MCF 10A (cell line): ENCODE measurements around the gene RBM27. TPM values are rescaled to one million over a fixed set of nuclear protein-coding genes. Genes with fewer than 3 reads are reported as not detected.

Experiments
- Bru-seq: library from RNA; stranded (reverse); fragments of 400-500 nt; gene quantifications from one replicate; lab custom pipeline; 2021; lab: Mats Ljungman, UMichigan
- BruChase-seq, 2 experiments: library from RNA; stranded (reverse); fragments of 400-500 nt; gene quantifications; one replicate each; lab custom pipeline; 2021; lab: Mats Ljungman, UMichigan
- BruUV-seq: library from RNA; stranded (reverse); fragments of 400-500 nt; replicated peaks from 2 replicates; lab custom pipeline; 2021; lab: Mats Ljungman, UMichigan
- CTCF ChIA-PET: fragments of 300-600 bp; sonication (Branson Sonifier 250); formaldehyde crosslinking; extraction: SDS; loops from one replicate; lab custom pipeline; 2021; ENCODE audit warnings: antibody characterized with exemption, inconsistent platforms; lab: Yijun Ruan, JAX
- POLR2A ChIA-PET: fragments of 300-600, 350-650 bp; sonication (Branson Sonifier 250); formaldehyde crosslinking; extraction: SDS; loops from one replicate; lab custom pipeline; 2020; ENCODE audit warnings: antibody characterized with exemption, inconsistent platforms; lab: Yijun Ruan, JAX
- DNase-seq: peaks from one replicate; pipeline ENCODE4 v3.0.0-alpha.2; 2018; ENCODE audit not compliant: unreplicated experiment
- H3K27ac Mint-ChIP-seq: one replicate; pipeline ENCODE4 v1.8.0; 2022; ENCODE audit warnings: mild to moderate bottlenecking, low read depth, mixed read lengths; ENCODE audit not compliant: unreplicated experiment
- H3K27me3 Mint-ChIP-seq: one replicate; pipeline ENCODE4 v1.8.0; 2022; ENCODE audit warnings: mixed read lengths; ENCODE audit not compliant: insufficient read depth, unreplicated experiment
- H3K36me3 Mint-ChIP-seq: one replicate; pipeline ENCODE4 v1.8.0; 2022; ENCODE audit warnings: mild to moderate bottlenecking, moderate library complexity, mixed read lengths; ENCODE audit not compliant: insufficient read depth, unreplicated experiment
- H3K4me1 Mint-ChIP-seq: one replicate; pipeline ENCODE4 v1.8.0; 2022; ENCODE audit warnings: mixed read lengths; ENCODE audit not compliant: insufficient read depth, unreplicated experiment
- H3K4me3 Mint-ChIP-seq: one replicate; pipeline ENCODE4 v1.8.0; 2022; ENCODE audit warnings: mild to moderate bottlenecking, moderate library complexity, mixed read lengths; ENCODE audit not compliant: unreplicated experiment
- H3K9me3 Mint-ChIP-seq: one replicate; pipeline ENCODE4 v1.8.0; 2022; ENCODE audit warnings: mixed read lengths; ENCODE audit not compliant: unreplicated experiment
- CTCF ChIP-seq: fragments of 200-600 bp; IDR thresholded peaks from one replicate; pipeline ENCODE4 v1.8.0; 2022; ENCODE audit warnings: antibody characterized with exemption, mild to moderate bottlenecking; ENCODE audit not compliant: unreplicated experiment
- intact Hi-C: fragments of 100-400 bp; cut with micrococcal nuclease; formaldehyde crosslinking; loops from 2 replicates; pipeline ENCODE4 v1.14.1; 2022
- long read RNA-seq: library from polyadenylated mRNA; stranded (forward); transcript quantifications from one replicate; pipeline ENCODE4 v2.0.0, GENCODE V29; 2022
- total RNA-seq: library from RNA; stranded (reverse); gene quantifications from 2 replicates; pipeline ENCODE4 v1.2.3, GENCODE V29; 2022

RBM27 gene, protein sequence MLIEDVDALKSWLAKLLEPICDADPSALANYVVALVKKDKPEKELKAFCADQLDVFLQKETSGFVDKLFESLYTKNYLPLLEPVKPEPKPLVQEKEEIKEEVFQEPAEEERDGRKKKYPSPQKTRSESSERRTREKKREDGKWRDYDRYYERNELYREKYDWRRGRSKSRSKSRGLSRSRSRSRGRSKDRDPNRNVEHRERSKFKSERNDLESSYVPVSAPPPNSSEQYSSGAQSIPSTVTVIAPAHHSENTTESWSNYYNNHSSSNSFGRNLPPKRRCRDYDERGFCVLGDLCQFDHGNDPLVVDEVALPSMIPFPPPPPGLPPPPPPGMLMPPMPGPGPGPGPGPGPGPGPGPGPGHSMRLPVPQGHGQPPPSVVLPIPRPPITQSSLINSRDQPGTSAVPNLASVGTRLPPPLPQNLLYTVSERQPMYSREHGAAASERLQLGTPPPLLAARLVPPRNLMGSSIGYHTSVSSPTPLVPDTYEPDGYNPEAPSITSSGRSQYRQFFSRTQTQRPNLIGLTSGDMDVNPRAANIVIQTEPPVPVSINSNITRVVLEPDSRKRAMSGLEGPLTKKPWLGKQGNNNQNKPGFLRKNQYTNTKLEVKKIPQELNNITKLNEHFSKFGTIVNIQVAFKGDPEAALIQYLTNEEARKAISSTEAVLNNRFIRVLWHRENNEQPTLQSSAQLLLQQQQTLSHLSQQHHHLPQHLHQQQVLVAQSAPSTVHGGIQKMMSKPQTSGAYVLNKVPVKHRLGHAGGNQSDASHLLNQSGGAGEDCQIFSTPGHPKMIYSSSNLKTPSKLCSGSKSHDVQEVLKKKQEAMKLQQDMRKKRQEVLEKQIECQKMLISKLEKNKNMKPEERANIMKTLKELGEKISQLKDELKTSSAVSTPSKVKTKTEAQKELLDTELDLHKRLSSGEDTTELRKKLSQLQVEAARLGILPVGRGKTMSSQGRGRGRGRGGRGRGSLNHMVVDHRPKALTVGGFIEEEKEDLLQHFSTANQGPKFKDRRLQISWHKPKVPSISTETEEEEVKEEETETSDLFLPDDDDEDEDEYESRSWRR
- total RNA-seq (25.6 and 27.9 TPM in 2 replicates), Bru-seq, nascent RNA (percentile 97 among the genes with signal in this experiment), BruChase-seq, experiment 1, labeled RNA remaining after a 6-hour chase (percentile 99 among the genes with signal in this experiment), BruChase-seq, experiment 2, labeled RNA remaining after a 2-hour chase (percentile 100 among the genes with signal in this experiment)
- long read RNA-seq, full-length matches to known transcripts, result 25 of 36 reads
- long read RNA-seq, partial matches to known transcripts, result 1 of 36 reads
- long read RNA-seq, other reads (novel, unspliced or antisense), result 10 of 36 reads

DNA sequence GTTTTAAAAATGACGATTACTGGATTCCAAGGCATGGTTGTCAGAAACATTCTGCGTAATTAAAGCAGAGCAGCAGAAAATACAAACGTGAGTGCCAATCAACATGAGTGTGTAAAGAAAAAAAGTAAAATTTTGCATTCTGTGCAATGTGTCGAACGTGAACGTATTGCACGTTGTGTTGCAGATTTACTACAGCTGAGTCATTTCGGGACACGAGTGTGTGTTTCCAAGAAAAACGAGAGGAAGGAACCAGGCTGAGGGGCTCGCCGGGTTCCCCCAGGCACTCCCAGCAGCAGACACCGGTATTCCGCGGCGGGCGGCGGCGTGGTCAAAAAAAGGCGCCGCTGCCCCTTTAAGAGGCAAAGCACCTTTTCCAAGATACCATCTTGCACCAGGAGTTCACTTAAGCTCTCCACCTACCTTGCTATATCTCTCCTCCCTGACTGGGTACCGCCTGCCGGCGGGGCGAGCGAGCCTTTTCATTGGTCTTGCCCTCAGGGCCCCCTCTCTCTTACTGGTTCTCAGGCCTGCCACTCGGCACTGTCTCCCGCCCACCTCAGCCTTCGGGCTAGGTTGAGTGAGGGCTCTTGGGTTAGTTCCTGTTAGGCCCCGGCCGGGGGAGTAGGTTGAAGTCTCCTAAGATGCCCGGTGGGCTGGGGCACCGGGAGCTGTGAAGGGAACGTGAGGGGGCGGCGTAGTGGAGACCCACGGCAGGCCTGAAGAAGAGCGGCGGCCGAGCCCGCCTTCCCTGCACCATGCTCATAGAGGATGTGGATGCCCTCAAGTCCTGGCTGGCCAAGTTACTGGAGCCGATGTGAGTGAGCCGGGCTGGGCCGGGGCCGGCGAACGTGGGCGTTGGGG lies at the start of gene RBM27:
Gene RBM27, plus strand, starts transcription at position 595 of the 861 bp plus-strand sequence. Its CDS starts 161 bp downstream, at position 756.
- BruUV-seq, result no TSS peak
- intact Hi-C loops, result loop anchor here (1.0 kb wide), 1 partner anchor 21 kb away; the partner anchor contains the start of gene LARS1

GRCh38 chr5:146158255-146158654 lies 45.1 kb upstream of the RBM27 start:
- Mint-ChIP-seq H3K4me1 (peaks cover under 1% of the 10 kb centered on the region), H3K27me3 (no peaks in the 10 kb centered on the region), H3K36me3 (peaks cover 100% of the 10 kb centered on the region), H3K4me3 (no peak overlapping the region), H3K9me3 (no peaks in the 10 kb centered on the region), H3K27ac (no peak overlapping the region)
- DNase-seq, result no peak
- no peak for TF ChIP-seq CTCF
- intact Hi-C loops, result loop anchor here (5.0 kb wide), 1 partner anchor 36 kb away; no protein-coding TSS in a partner anchor
- CTCF ChIA-PET, result interaction anchor here (1.5 kb wide), 1 partner anchor 8 kb away, joined by 7 read pairs; no protein-coding TSS in a partner anchor
- POLR2A ChIA-PET, result interaction anchor here (1.1 kb wide), 1 partner anchor 11 kb away, joined by 4 read pairs; no protein-coding TSS in a partner anchor
- BruUV-seq, result TSS peak; percentile 2

More for the DNA sequence above, at the start of gene RBM27:
- no peak within 1 kb of the TSS for H3K4me3 Mint-ChIP-seq
- DNase-seq, result peak; percentile 100
- ChIA-PET POLR2A (interaction anchor here (0.5 to 2.0 kb wide), 35 partner anchors 10 to 355 kb away, joined by 3 to 33 read pairs (median 4); partner anchors contain the start of genes LARS1 and TCERG1), CTCF (interaction anchor here (0.8 to 1.1 kb wide), 3 partner anchors 14 to 278 kb away, joined by 3 to 4 read pairs (median 4); partner anchors contain the start of gene TCERG1)
- no peak for TF ChIP-seq CTCF
- peaks cover 5% of the 10 kb centered on the region for H3K4me1 Mint-ChIP-seq
- no peaks in the 10 kb centered on the region for H3K27me3 Mint-ChIP-seq
- no peak within 1 kb of the TSS for H3K27ac Mint-ChIP-seq
- no peaks in the 10 kb centered on the region for H3K36me3 Mint-ChIP-seq
- no peaks in the 10 kb centered on the region for H3K9me3 Mint-ChIP-seq

DNA sequence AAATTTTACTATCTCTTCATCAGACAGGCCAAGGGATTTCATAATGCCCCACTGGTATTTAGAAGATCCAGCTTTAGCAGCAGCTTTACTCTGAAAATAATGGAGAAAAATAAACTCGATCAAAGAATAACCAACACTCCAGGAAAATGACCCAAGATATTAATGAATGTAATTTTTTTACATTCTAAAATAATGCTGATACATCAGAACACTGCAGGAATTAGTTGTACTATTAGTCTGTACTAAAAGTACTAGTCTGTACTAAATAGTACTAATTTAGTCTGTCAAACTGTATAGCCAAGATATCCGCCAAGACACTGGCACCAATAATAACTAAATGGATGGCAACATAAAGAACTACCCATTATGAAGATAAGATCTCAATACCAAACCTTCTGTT lies 39.0 kb upstream of the RBM27 start:
- H3K27ac Mint-ChIP-seq, result no peak overlapping the region
- H3K9me3 Mint-ChIP-seq, result no peaks in the 10 kb centered on the region
- H3K27me3 Mint-ChIP-seq, result no peaks in the 10 kb centered on the region
- peaks cover 10% of the 10 kb centered on the region for H3K4me1 Mint-ChIP-seq
- peaks cover 97% of the 10 kb centered on the region for H3K36me3 Mint-ChIP-seq
- CTCF ChIA-PET, result no interaction called here
- no peak overlapping the region for H3K4me3 Mint-ChIP-seq
- DNase-seq, result no peak
- POLR2A ChIA-PET, result no interaction called here
- intact Hi-C loops, result no loop called here
- BruUV-seq, result no TSS peak
- no peak for TF ChIP-seq CTCF
